ENCODE measurements around the gene LRRC15. TPM values are rescaled to one million over a fixed set of nuclear protein-coding genes. Genes with fewer than 3 reads are reported as not detected.

LRRC15 gene
- polyA plus RNA-seq, 3 donors, result 0.01 to 0.45 (median 0.40) TPM

- H3K27ac ChIP-seq (ENCODE audit: low read depth, low read length), result no peak overlapping the region
- 32 to 38% (median 33%) methylated on average over 9 of the region's 9 CpGs for WGBS, 3 donors
These were observed 25.5 kb downstream of the LRRC15 start for GRCh38 chr3:194344012-194344411.

GRCh38 chr3:194343561-194343893 lies 26.0 kb downstream of the LRRC15 start:
- 70 to 80% (median 74%) methylated on average over 2 of the region's 2 CpGs for WGBS, 3 donors
- no peak overlapping the region for H3K27ac ChIP-seq (ENCODE audit: low read depth, low read length)

GRCh38 chr3:194342861-194343560 lies 26.5 kb downstream of the LRRC15 start:
- no peak overlapping the region for H3K27ac ChIP-seq (ENCODE audit: low read depth, low read length)
- 82 to 93% (median 88%) methylated on average over 9 of the region's 9 CpGs for WGBS, 3 donors

- WGBS, 3 donors, result 86 to 94% (median 92%) methylated on average over 24 of the region's 24 CpGs
- no peak overlapping the region for H3K27ac ChIP-seq (ENCODE audit: low read depth, low read length)
These were observed 28.7 kb downstream of the LRRC15 start for GRCh38 chr3:194340757-194341400.

- WGBS, 3 donors, result 43 to 67% (median 60%) methylated on average over 5 of the region's 5 CpGs
These were observed 29.7 kb downstream of the LRRC15 start for GRCh38 chr3:194339840-194340239.

GRCh38 chr3:194339356-194339755 lies 30.2 kb downstream of the LRRC15 start:
- 79 to 91% (median 82%) methylated on average over 9 of the region's 9 CpGs for WGBS, 3 donors
- H3K27ac ChIP-seq (ENCODE audit: low read depth, low read length), result no peak overlapping the region

More at GRCh38 chr3:194339840-194340239, 29.7 kb downstream of the LRRC15 start:
- no peak overlapping the region for H3K27ac ChIP-seq (ENCODE audit: low read depth, low read length)

- 67 to 84% (median 77%) methylated on average over 13 of the region's 13 CpGs for WGBS, 3 donors
- no peak overlapping the region for H3K27ac ChIP-seq (ENCODE audit: low read depth, low read length)
These were observed 31.4 kb downstream of the LRRC15 start for GRCh38 chr3:194337965-194338753.

GRCh38 chr3:194336601-194337355 lies 32.8 kb downstream of the LRRC15 start:
- H3K27ac ChIP-seq (ENCODE audit: low read depth, low read length), result no peak overlapping the region
- WGBS, 3 donors, result 80 to 82% (median 82%) methylated on average over 17 of the region's 17 CpGs

GRCh38 chr3:194333981-194334320 lies 35.6 kb downstream of the LRRC15 start:
- H3K27ac ChIP-seq (ENCODE audit: low read depth, low read length), result no peak overlapping the region
- 26 to 34% (median 32%) methylated on average over 15 of the region's 15 CpGs for WGBS, 3 donors

- 2 to 3% (median 3%) methylated on average over 65 to 69 of the region's 69 CpGs for WGBS, 3 donors
- H3K27ac ChIP-seq (ENCODE audit: low read depth, low read length), result no peak overlapping the region
These were observed 36.1 kb downstream of the LRRC15 start for GRCh38 chr3:194333212-194333980.

- H3K27ac ChIP-seq (ENCODE audit: low read depth, low read length), result no peak overlapping the region
- 67 to 88% (median 88%) methylated on average over 7 of the region's 7 CpGs for WGBS, 3 donors
These were observed 36.7 kb downstream of the LRRC15 start for GRCh38 chr3:194332858-194333211.

- H3K27ac ChIP-seq (ENCODE audit: low read depth, low read length), result no peak overlapping the region
- 48 to 69% (median 52%) methylated on average over 4 of the region's 4 CpGs for WGBS, 3 donors
These were observed 39.0 kb downstream of the LRRC15 start for GRCh38 chr3:194330579-194330978.

GRCh38 chr3:194330160-194330559 lies 39.4 kb downstream of the LRRC15 start:
- no peak overlapping the region for H3K27ac ChIP-seq (ENCODE audit: low read depth, low read length)
- WGBS, 3 donors, result 84 to 88% (median 86%) methylated on average over 10 of the region's 10 CpGs

GRCh38 chr3:194329583-194329965 lies 40.0 kb downstream of the LRRC15 start:
- H3K27ac ChIP-seq (ENCODE audit: low read depth, low read length), result no peak overlapping the region
- 75 to 83% (median 78%) methylated on average over 7 of the region's 7 CpGs for WGBS, 3 donors

GRCh38 chr3:194328942-194329582 lies 40.5 kb downstream of the LRRC15 start:
- WGBS, 3 donors, result 76 to 90% (median 81%) methylated on average over 14 of the region's 14 CpGs
- H3K27ac ChIP-seq (ENCODE audit: low read depth, low read length), result no peak overlapping the region

GRCh38 chr3:194328053-194328657 lies 41.4 kb downstream of the LRRC15 start:
- no peak overlapping the region for H3K27ac ChIP-seq (ENCODE audit: low read depth, low read length)
- WGBS, 3 donors, result 64 to 86% (median 77%) methylated on average over 27 of the region's 27 CpGs

Data from adipose tissue (tissue), 3 donors.